Erythroblast (primary cell): ENCODE results near the gene ULBP2.
"Not testable (repeated sequence)": the region's sequence is repeated elsewhere in the genome, so short reads cannot be mapped to it uniquely, and the experiment has no call there.

Source experiments
- DNase-seq, 2 experiments: peaks; one replicate each; lab custom pipeline; 2025; lab: John Stamatoyannopoulos, UW
- GATA1 ChIP-seq: IDR thresholded peaks from 2 replicates; pipeline ENCODE4 v1.6.1; 2011; ENCODE audit warnings: low read depth, mild to moderate bottlenecking, control low read depth, low read length, moderate library complexity
- POLR2A ChIP-seq: IDR thresholded peaks from 2 replicates; pipeline ENCODE4 v1.6.1; 2011; ENCODE audit warnings: mild to moderate bottlenecking, low read length

The ULBP2 gene

DNA sequence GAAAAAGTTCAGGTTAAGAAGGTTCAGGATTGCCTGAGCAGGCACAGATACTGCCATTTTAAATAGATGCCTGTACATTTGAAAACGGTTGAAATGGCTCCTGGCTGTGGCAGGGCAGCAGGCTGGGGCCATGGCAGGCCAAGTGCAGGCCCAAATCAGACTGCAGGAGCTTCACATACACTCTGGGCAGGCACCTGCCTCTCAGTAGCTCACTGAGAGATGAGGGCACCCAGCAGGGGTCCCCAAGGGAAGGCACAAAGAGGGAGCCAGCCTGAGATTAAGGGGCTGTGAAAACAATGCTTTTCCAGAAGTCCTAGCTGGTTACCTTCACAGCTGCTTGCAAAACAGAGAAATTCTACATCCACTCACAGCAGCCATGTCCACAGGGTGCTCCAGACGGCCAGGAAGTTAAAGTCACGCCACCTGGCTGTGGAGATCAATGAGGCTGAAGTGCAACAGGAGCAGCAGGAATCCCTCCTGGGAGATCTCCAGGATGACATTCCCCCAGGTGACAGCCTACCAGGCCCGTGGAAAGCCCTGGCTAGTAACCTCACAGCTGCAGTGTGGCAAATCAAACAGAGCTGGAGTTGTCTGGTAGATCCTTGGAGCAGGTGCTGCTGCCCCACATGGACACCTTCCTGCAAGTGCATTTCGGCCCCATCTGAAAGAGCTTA is 37.7 kb upstream of the ULBP2 start:
- no peak for TF ChIP-seq GATA1
- no peak for TF ChIP-seq POLR2A
- no peak for DNase-seq

DNA sequence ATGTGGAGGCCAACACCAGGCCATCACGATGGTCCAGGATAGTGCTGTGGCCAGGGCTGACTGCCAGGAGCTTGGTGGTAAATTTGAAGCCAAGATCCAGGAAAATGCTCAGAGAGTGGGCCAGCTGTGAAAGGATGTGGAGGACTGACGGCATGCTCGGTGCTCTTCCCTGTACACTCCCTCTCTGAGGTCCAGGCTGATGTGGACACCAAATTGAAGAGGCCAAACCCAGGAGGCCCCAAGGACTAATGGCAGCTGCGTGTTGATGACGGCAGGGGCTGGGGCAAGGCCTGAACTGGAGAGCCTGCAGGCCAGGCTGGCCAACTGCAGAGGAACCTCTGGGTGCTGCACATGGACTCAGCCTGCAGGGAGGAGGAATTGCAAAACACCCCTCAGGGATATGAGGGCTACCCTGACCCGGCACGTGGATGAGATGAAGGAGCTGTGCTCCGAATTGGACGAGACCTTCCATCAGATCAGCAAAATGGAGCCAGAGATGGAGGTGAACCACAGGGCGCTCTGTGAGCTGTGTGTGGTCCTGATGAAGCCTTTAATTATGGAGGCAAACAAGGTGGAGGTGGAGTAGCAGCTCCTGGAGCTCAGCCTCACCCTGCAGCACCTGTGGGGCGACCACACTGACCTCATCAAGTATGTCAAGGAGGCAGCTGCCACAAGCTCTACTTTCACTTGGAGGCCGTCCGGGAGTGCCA is 37.0 kb upstream of the ULBP2 start:
- no peak for TF ChIP-seq POLR2A
- TF ChIP-seq GATA1 = no peak
- DNase-seq = no peak

DNA sequence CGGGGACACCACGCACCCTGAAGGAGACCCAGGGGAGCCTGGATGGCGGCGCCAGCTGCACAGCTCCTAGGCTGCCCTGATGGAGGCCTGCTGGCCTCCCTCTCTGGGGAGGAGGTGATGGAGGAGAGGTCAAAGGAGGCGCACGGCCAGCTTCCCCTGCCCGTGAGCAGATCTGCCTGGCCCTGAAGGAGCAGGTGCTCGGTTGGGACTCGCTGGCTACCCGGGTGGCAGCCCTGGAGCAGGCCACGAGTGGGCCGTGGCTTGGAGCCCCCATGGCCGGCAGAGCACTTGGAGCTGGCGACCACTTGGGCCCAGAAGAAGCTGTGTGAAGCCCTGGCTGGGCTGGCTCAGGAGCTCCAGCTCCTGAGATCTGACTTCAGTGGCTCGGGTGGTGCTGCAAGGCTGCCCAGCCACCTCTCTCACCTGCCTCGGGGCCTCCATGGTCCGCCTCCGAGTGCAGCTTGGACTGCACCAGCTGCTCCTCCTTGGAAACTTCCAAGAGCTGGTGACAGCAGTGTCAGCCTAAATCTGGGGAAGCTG is 36.4 kb upstream of the ULBP2 start:
- no peak for TF ChIP-seq POLR2A
- TF ChIP-seq GATA1 = no peak

DNA sequence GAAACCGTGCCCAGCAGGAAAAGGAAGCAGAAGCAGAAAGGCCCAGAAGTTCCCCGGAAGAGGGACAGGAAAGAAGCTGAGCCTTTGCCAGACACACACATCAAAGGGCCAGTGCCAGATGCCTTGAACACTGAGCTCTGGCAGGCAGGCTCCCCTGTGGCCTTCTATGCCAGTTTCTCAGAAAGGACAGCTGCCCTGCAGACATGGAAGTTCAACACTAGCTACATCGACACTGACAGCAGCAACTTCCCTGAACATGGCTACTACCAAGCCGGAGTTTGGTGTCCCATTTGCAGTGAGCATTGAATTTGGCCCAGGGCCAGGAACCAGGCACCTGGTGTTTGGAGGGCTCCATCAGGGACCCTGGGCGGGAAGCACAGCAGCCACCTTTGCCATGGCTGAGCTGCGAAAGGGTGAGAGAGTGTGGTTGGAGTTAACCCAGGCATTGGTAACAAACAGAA is 35.9 kb upstream of the ULBP2 start:
- TF ChIP-seq POLR2A (no peak), GATA1 (no peak)
- no peak for DNase-seq

More for the DNA sequence above, 36.4 kb upstream of the ULBP2 start:
- DNase-seq = no peak

DNA sequence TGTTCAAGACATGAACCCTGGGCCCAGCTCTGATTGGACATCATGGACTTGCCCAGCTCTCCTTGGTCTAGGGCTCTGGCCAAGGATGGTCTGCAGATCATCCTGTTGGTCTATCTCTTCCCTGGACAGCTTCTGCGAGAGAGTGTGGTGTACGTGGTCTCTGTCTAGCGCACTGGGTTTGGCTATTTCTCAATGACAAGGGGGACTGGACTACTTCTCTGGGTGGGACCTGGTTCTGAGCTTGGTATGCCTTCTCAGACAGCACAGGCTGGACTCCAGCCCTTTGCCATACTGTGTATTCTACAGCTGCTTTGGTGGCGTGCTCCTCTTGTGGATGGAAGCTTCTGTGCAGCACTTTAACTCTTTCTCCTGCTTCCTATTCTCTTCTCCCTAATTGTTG is 35.4 kb upstream of the ULBP2 start:
- TF ChIP-seq POLR2A = no peak
- TF ChIP-seq GATA1 = no peak
- no peak for DNase-seq

DNA sequence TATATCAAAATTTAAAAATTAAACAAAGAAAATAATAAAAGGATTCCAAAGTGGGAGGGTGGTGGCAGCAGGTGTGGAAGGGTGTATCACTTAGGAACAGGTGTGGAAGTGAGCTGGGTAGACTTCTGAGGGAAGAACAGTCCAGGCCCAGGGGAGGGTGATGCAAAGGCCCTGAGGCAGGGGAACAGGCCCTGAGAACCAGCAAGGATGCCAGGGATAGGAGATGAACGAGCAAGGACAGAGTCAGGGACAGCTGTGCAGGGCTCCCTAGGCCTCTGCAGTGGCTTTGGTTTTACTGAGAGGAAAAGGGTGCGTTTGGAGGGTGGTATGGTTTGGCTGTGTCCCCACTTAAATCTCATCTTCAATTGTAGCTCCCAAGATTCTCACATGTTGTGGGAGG is 34.5 kb upstream of the ULBP2 start:
- TF ChIP-seq POLR2A (no peak), GATA1 (no peak)

DNA sequence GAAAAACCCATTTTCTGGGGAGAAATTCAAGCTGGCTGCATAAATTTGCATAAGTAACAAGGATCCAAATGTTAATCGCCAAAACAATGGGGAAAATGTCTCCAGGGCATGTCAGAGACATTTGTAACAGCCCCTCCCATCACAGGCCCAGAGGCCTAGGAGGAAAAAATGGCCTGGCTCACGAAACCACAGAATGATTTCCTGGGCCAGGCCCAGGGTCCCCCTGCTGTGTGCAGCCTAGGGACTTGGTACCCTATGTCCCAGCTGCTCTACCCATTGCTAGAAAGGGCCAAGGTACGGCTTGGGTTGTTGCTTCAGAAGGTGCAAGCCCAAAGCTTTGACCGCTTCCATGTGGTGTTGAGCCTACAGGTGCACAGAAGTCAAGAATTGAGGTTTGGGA is 33.3 kb upstream of the ULBP2 start:
- not testable (repeated sequence) for DNase-seq

More for the DNA sequence above, 34.5 kb upstream of the ULBP2 start:
- DNase-seq = no peak

DNA sequence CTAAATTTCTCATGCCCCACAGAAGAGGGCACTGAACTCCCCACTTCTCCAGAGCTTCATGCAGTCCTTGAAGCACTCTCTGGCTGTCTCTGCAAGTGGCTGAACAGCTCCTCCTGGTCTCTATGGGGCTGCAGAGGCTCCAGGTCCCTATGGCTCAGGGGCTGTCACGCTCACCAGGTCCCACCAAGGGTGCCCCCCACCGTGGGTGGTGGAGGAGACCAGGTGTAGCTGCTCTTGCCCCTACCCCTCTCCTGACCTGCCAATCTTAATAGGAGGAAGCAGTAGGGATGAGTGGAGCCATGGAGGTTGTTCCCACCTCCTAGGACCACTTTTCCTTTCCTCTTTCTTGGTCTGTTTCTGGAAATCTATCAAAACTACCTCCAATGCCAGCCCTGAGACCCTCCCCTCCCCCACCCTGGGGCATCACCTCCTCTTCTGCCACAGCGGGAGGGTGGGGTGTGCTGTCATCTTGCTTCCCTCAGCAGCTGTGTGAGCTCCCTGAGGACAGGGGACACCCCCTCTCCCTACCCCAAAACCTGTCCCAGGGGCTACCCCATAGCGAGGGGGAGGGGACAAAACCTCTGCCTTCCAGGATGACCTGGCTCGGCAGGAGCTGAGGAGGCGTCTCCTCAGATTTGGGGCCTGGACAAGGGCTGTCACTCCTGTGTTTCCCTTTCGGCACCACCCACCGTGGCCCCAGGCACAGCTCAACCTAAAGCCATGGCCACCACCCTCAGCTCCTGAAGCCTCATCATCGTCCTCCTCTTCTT is 31.9 kb upstream of the ULBP2 start:
- DNase-seq = no peak
- TF ChIP-seq GATA1 (no peak), POLR2A (no peak)

DNA sequence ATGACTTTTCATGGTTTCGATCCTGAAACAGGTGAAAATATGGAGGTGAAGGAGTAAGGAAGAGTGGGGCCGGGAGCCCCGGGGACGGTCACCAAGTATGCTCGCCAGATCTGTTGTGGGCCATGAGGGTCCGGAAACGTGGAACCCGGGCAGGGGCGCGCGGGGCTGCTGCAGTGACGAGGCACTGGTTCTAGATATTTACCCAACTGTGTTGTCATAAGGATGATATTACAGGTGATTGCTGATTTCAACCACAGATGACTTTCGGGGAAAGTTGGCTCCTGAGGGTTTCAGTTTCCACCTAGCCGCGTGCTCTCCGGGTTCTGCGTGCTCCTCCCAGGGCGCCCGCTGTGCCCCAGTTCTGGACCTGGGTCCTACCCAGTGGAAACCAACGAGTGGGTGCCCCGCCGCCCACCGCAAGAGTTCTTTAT is 31.1 kb upstream of the ULBP2 start:
- TF ChIP-seq POLR2A (no peak), GATA1 (no peak)
- DNase-seq = no peak

DNA sequence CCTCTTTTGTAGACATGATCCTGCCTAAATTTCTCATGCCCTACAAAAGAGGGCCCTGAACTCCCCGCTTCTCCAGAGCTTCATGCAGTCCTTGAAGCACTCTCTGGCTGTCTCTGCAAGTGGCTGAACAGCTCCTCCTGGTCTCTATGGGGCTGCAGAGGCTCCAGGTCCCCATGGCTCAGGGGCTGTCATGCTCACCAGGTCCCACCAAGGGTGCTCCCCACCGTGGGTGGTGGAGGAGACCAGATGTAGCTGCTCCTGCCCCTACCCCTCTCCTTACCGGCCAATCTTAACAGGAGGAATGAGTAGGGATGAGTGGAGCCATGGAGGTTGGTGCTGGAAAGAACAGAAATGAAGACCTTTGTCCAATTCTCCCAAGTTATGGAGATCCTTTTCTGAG is 29.1 kb upstream of the ULBP2 start:
- not testable (repeated sequence) for DNase-seq

DNA sequence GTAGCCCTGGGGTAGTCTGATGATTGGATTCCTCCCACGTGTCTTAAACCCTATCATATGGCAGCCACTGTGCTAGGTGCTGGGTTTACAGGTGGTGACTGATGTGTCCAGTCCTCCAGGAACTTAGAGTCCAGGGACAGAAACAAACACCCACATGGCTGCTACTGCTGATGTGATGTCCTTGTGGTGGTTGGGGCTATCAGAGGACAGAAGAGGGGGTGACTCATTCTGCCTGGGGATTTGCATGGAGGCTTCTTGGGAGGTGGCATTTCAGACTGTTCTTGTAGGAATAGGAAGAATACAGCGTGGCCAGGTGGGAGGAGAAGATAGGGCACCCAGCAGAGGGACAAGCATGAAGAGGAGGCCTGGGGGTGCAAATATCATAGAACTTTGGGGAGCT is 28.7 kb upstream of the ULBP2 start:
- TF ChIP-seq GATA1 = no peak
- TF ChIP-seq POLR2A = no peak
- no peak for DNase-seq

DNA sequence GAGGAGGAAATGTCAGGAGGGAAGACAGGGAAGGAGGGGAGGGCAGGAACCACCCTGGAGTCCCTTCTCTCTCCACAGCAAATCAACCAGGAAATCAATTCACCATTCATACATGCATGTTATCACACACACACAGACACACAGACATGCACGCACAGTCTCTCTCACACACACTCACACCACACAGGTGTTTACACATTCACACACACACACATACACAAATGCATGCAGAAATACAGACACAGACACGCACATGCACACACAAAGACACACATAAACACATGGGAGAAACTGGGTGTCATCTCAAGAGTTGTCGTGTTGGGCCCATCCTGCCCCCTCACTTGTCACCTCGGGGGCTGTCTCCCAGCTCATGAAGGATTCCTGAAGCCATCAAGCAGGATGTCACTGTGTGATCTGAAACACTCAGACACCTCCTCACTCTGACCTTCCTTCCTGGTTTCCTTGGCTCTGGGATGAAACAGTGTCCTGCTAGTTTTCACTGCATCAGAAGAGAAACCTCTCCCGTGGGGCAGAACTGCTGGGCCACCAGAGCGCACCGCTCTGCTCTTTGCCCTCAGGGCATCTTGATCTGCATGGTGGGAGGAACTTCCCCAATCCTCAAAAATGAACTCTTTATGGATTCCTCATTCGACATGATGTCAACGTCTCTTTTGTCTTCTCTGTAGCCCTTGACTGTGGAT is 28.1 kb upstream of the ULBP2 start:
- no peak for TF ChIP-seq GATA1
- no peak for TF ChIP-seq POLR2A
- DNase-seq = no peak
